Lower leg skin (tissue), 4 donors: ENCODE measurements around the gene GPR45. TPM values are rescaled to one million over a fixed set of nuclear protein-coding genes. Genes with fewer than 3 reads are reported as not detected.

Source experiments
- DNase-seq, 2 donors: peaks; one replicate each; pipeline ENCODE4 v3.0.0-alpha.2; 2019; ENCODE audit warnings: low spot score in 2 of 2
- H3K4me3 ChIP-seq: fragments of 200-600 bp; sonication (generic); 2 replicates; pipeline ENCODE4 v1.5.1; 2017; ENCODE audit warnings: mild to moderate bottlenecking, low read depth; ENCODE audit not compliant: poor library complexity, severe bottlenecking
- POLR2A ChIP-seq, 2 donors: fragments of 450-650 bp; IDR thresholded peaks; one replicate each; pipeline ENCODE4 v1.6.1; 2016 to 2017; ENCODE audit warnings: antibody characterized with exemption in 2 of 2, mild to moderate bottlenecking in 1 of 2, moderate library complexity in 1 of 2
- WGBS, 2 donors: methylation state at CpG; one replicate each; pipeline ENCODE4 v1.1.5; 2018; 5-methylcytosine and 5-hydroxymethylcytosine counted together
- intact Hi-C: fragments of 100-400 bp; cut with DNase I; formaldehyde crosslinking; loops from one replicate; pipeline ENCODE4 v1.15.0; 2023; ENCODE audit warnings: low total_unique reads
- total RNA-seq, 4 donors: library from RNA; depleted of rRNA; stranded (reverse); fragments of >200 nt; gene quantifications; one replicate each; pipeline ENCODE4 v1.1.0, GENCODE V29; 2016
- TF ChIP-seq, protein P1 (sequence below), 3 donors: fragments of 450-650 bp; IDR thresholded peaks; one replicate each; pipeline ENCODE4 v1.5.1; 2016; ENCODE audit warnings: antibody characterized with exemption in 3 of 3, mild to moderate bottlenecking in 3 of 3, moderate library complexity in 2 of 3

Gene GPR45, protein sequence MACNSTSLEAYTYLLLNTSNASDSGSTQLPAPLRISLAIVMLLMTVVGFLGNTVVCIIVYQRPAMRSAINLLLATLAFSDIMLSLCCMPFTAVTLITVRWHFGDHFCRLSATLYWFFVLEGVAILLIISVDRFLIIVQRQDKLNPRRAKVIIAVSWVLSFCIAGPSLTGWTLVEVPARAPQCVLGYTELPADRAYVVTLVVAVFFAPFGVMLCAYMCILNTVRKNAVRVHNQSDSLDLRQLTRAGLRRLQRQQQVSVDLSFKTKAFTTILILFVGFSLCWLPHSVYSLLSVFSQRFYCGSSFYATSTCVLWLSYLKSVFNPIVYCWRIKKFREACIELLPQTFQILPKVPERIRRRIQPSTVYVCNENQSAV
- not detected for total RNA-seq

DNA sequence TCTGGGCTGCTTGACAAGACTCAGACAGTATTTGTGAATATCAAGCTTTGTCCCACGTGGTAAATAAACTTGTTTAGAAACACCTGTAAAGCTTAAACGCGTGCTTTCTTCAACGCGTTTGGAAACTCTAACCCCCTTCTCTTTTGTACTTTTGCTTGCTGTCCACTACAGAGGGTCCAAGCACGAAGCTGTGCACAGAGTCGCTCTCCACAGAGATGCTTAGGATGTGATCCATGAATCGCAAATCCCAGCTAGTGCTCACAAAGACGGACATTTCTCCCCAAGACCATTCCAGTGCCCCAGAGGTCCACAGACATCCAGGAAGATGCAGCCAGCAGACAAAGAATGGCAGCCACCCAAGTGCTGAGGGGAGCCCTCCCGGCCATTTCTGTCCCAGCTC, at the start of gene GPR45:
Gene GPR45 (plus strand): TSS at position 301 of the 400 bp plus-strand sequence. CDS start 116 bp downstream, outside the sequence.
- WGBS, 2 donors: 88 to 91% methylated on average over 10 of the region's 10 CpGs
- intact Hi-C loops: no loop called here
- DNase-seq: no peak
- TF ChIP-seq, protein P1, sequence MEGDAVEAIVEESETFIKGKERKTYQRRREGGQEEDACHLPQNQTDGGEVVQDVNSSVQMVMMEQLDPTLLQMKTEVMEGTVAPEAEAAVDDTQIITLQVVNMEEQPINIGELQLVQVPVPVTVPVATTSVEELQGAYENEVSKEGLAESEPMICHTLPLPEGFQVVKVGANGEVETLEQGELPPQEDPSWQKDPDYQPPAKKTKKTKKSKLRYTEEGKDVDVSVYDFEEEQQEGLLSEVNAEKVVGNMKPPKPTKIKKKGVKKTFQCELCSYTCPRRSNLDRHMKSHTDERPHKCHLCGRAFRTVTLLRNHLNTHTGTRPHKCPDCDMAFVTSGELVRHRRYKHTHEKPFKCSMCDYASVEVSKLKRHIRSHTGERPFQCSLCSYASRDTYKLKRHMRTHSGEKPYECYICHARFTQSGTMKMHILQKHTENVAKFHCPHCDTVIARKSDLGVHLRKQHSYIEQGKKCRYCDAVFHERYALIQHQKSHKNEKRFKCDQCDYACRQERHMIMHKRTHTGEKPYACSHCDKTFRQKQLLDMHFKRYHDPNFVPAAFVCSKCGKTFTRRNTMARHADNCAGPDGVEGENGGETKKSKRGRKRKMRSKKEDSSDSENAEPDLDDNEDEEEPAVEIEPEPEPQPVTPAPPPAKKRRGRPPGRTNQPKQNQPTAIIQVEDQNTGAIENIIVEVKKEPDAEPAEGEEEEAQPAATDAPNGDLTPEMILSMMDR (IDR thresholded peaks at IDR 0.05): no peak
- no peak for TF ChIP-seq POLR2A (IDR thresholded peaks at IDR 0.05)
- no peak within 1 kb of the TSS for H3K4me3 ChIP-seq

DNA sequence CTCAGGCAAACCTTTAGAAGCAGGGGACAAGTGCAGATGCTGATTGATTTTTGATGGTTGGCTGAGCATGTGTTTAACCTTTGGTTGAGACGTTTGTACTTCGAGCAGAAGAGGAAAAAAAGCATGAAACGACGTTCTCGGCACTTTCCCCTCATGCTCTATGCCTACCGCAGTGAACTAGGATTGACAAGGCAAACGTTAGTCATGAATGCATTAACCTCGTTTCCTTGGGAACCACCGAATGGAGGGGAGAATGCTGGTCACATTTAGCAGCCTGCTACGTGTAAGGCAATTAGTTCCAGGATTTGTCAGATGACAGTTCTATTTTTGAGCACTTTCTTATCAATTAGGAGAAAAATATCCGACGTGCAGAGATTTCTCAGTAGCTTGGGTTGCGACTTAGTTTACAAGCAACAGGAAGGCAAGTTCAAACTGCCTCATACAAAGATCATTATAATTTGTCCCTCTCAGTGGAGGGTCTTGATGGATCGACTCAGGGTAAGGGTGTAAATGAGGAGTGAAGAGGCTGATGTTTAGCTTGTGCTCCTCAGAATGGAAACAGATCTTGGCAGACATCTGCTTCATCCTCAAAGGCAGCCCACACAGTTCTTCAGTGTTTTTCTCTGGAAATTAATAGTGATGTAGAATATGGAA, 47.4 kb upstream of the GPR45 start:
- no peak overlapping the region for H3K4me3 ChIP-seq
- no peak for DNase-seq
- WGBS, 2 donors: 58% methylated on average over 14 of the region's 14 CpGs
- intact Hi-C loops: no loop called here
- no peak for TF ChIP-seq POLR2A (IDR thresholded peaks at IDR 0.05)

DNA sequence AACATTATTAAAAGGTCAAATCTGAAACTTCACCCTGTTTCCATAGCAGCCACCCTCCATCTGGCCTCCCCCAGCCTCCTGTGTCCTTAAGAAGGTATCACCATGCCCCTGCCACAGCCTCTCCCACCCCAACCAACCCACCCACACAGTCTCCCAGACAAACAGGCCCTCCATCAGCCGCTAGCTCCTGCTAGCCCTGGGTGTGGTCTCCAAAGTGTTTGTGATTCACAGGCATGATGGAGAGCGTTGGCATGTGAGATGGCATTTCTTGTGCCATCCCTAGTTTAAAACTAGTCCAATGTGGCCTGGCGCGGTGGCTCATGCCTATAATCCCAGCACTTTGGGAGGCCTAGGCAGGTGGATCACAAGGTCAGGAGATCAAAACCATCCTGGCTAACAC, 44.9 kb upstream of the GPR45 start:
- intact Hi-C loops: no loop called here
- WGBS, 2 donors: 70 to 82% methylated on average over 4 of the region's 4 CpGs
- H3K4me3 ChIP-seq: no peak overlapping the region
- no peak for TF ChIP-seq POLR2A (IDR thresholded peaks at IDR 0.05)
- TF ChIP-seq, protein P1 (IDR thresholded peaks at IDR 0.05): no peak
- DNase-seq: no peak

DNA sequence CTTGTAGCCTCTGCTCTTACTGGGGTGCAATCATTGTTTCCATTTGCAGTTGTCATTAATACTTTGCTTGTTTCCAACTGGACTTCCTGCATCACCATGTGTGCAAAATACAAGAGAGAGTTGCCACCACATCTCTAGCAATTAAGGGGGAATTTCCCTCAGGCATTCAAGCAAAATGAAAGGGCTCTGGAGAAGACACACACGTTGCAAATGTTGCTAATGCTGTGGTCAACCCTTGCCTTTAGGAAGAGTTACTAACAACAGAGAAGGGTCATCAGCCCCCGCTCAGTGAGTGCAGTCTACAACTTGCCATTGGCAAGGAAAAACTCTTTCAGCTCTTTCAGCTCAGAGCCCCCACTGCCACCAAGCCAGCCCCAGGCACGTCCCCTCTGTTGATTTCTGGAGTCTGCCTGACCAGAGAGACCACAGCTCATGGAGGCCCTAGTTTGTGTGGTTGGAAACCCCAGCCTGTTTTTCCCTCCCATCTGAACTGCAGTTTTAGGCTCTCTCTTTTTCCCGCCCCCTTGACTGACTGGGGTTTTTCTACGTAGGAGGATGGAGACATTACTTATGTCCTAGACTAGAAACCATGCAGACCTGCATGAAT, 25.9 kb upstream of the GPR45 start:
- no peak for DNase-seq
- no peak overlapping the region for H3K4me3 ChIP-seq
- intact Hi-C loops: no loop called here
- WGBS, 2 donors: 59% methylated on average over 5 of the region's 5 CpGs
- TF ChIP-seq, protein P1 (IDR thresholded peaks at IDR 0.05): no peak
- TF ChIP-seq POLR2A (IDR thresholded peaks at IDR 0.05): no peak

DNA sequence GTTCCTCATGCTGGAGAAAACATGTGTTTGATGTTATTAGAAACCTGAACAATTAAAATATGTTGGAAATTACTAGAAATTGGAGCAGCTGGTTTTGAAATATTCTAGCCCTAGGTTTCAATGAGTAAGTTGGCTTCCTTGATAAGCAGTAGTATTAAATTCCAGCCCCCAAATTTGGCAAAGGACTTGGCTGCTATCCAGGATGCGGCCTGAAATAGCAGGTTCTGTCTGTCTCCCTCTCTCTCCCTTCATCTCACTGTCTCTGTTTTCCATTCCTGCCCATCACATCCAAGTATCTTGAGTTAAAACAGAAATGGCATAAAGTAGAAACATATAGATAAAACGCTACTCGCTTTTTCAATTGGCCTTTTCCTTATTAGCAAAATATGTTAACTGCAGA, 20.9 kb upstream of the GPR45 start:
- DNase-seq: no peak
- TF ChIP-seq POLR2A (IDR thresholded peaks at IDR 0.05): no peak
- TF ChIP-seq, protein P1 (IDR thresholded peaks at IDR 0.05): no peak
- intact Hi-C loops: no loop called here
- WGBS, 2 donors: 58 to 69% methylated on average over 3 of the region's 3 CpGs
- no peak overlapping the region for H3K4me3 ChIP-seq

DNA sequence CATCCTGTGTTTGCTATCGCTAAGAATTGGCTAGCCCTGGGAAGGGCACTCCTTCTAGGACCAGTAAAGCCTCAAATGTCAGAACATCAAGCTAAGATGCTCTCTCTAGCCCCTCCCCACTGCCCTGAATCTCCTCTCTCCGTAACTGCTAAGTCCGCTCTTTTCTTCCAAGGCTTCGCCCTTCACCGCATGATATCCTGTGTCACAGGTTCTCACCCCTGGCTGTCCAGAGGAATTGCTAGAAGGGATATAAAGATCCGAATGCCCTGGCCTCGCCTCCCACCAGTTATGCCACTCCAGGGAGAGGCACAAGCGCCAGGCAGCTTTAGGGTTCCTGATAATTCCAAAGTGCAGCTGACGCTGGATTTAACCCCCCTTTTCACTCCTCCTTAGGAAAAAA, 17.1 kb upstream of the GPR45 start:
- intact Hi-C loops: no loop called here
- TF ChIP-seq, protein P1 (IDR thresholded peaks at IDR 0.05): no peak
- TF ChIP-seq POLR2A (IDR thresholded peaks at IDR 0.05): no peak
- no peak for DNase-seq
- H3K4me3 ChIP-seq: no peak overlapping the region
- 80 to 84% methylated on average over 9 of the region's 9 CpGs for WGBS, 2 donors
